CD14-positive monocyte (primary cell): ENCODE measurements around the gene DCN. TPM values are rescaled to one million over a fixed set of nuclear protein-coding genes. Genes with fewer than 3 reads are reported as not detected.

Experiments
- DNase-seq, 3 donors: peaks; one replicate each; pipeline ENCODE4 v3.0.0-alpha.2; 2011 to 2022
- H2AFZ ChIP-seq: 2 replicates; pipeline ENCODE4 v1.6.0; 2012; ENCODE audit warnings: mild to moderate bottlenecking, low read depth, low read length, inconsistent platforms; ENCODE audit not compliant: insufficient read depth, poor library complexity, severe bottlenecking
- H3K27ac ChIP-seq, 2 donors: 1 replicate in 1 of 2; 2 replicates in 1 of 2; pipeline ENCODE4 v1.5.1; 2012 to 2013; ENCODE audit warnings: low read length in 2 of 2, control low read depth in 1 of 2, inconsistent platforms in 1 of 2, low read depth in 1 of 2, mild to moderate bottlenecking in 1 of 2
- H3K27me3 ChIP-seq, 2 donors: one replicate each; pipeline versions ENCODE4 v1.6.0 to v1.6.1; 2011 to 2013; ENCODE audit warnings: low read length in 2 of 2; ENCODE audit not compliant: control insufficient read depth in 2 of 2, insufficient read depth in 2 of 2
- H3K36me3 ChIP-seq, 2 donors: replicated peaks in 1 of 2; 1 replicate in 1 of 2; 2 replicates in 1 of 2; pipeline versions ENCODE4 v1.5.1 to v1.6.1; 2012 to 2013; ENCODE audit warnings: low read length in 2 of 2, control low read depth in 1 of 2, inconsistent platforms in 1 of 2, mild to moderate bottlenecking in 1 of 2; ENCODE audit not compliant: insufficient read depth in 2 of 2, control insufficient read depth in 1 of 2
- H3K4me1 ChIP-seq, 2 donors: 1 replicate in 1 of 2; 2 replicates in 1 of 2; pipeline versions ENCODE4 v1.5.1 to v1.6.1; 2012 to 2013; ENCODE audit warnings: low read length in 2 of 2, control low read depth in 1 of 2, inconsistent platforms in 1 of 2, mild to moderate bottlenecking in 1 of 2, moderate library complexity in 1 of 2; ENCODE audit not compliant: insufficient read depth in 2 of 2, control insufficient read depth in 1 of 2
- H3K4me2 ChIP-seq: replicated peaks from 2 replicates; pipeline ENCODE3; 2012; ENCODE audit warnings: low read length, moderate library complexity, mild to moderate bottlenecking; ENCODE audit not compliant: poor library complexity, severe bottlenecking; ENCODE audit errors: extremely low read depth
- H3K4me3 ChIP-seq, 3 experiments: fragments of 200-600 bp in 1 of 3; sonication (generic) in 1 of 3; replicated peaks in 1 of 3; 1 replicate in 2 of 3; 2 replicates in 1 of 3; pipeline ENCODE4 v1.5.1; 2011 to 2013; ENCODE audit warnings: low read length in 3 of 3, mild to moderate bottlenecking in 3 of 3, control low read depth in 2 of 3, low read depth in 2 of 3, inconsistent platforms in 1 of 3, moderate library complexity in 1 of 3
- H3K79me2 ChIP-seq: 2 replicates; pipeline ENCODE4 v1.6.0; 2012; ENCODE audit warnings: mild to moderate bottlenecking, control low read depth, inconsistent platforms, low read length, moderate library complexity; ENCODE audit not compliant: insufficient read depth
- H3K9ac ChIP-seq: 2 replicates; pipeline ENCODE4 v1.6.0; 2017; ENCODE audit warnings: low read length, mild to moderate bottlenecking; ENCODE audit not compliant: insufficient read depth, poor library complexity, severe bottlenecking
- H3K9me3 ChIP-seq, 2 donors: replicated peaks in 1 of 2; 1 replicate in 1 of 2; 2 replicates in 1 of 2; pipeline versions ENCODE4 v1.5.1 to v1.6.1; 2012 to 2013; ENCODE audit warnings: low read length in 2 of 2, control low read depth in 1 of 2; ENCODE audit not compliant: control insufficient read depth in 1 of 2, insufficient read depth in 1 of 2
- H4K20me1 ChIP-seq: 2 replicates; pipeline ENCODE4 v1.6.0; 2012; ENCODE audit warnings: mild to moderate bottlenecking, low read length, control low read depth, moderate library complexity; ENCODE audit not compliant: insufficient read depth
- H3K27ac Mint-ChIP-seq, 7 donors: one replicate each; pipeline ENCODE4 v1.8.0; 2020; ENCODE audit warnings: mild to moderate bottlenecking in 7 of 7, mixed read lengths in 7 of 7, moderate library complexity in 6 of 7, inconsistent platforms in 2 of 7
- H3K27me3 Mint-ChIP-seq, 3 donors: one replicate each; pipeline ENCODE4 v1.8.0; 2021 to 2022; ENCODE audit warnings: low read depth in 3 of 3, mild to moderate bottlenecking in 3 of 3, mixed read lengths in 3 of 3, moderate library complexity in 3 of 3, inconsistent platforms in 1 of 3
- H3K36me3 Mint-ChIP-seq, 2 donors: one replicate each; pipeline ENCODE4 v1.8.0; 2020; ENCODE audit warnings: mixed read lengths in 2 of 2, inconsistent platforms in 1 of 2, mild to moderate bottlenecking in 1 of 2
- H3K4me1 Mint-ChIP-seq: one replicate; pipeline ENCODE4 v1.8.0; 2020; ENCODE audit warnings: mild to moderate bottlenecking, mixed read lengths
- H3K4me3 Mint-ChIP-seq, 2 donors: one replicate each; pipeline ENCODE4 v1.8.0; 2020; ENCODE audit warnings: mild to moderate bottlenecking in 2 of 2, mixed read lengths in 2 of 2, moderate library complexity in 1 of 2
- H3K9me3 Mint-ChIP-seq, 7 donors: one replicate each; pipeline ENCODE4 v1.8.0; 2020 to 2022; ENCODE audit warnings: mixed read lengths in 7 of 7, mild to moderate bottlenecking in 6 of 7, moderate library complexity in 6 of 7, inconsistent platforms in 2 of 7
- WGBS: methylation state at CpG from one replicate; pipeline ENCODE4 v1.1.5; 2013; ENCODE audit warnings: missing lambda C conversion rate; ENCODE audit not compliant: insufficient coverage; 5-methylcytosine and 5-hydroxymethylcytosine counted together
- intact Hi-C, 2 donors: fragments of 100-400 bp; cut with micrococcal nuclease; formaldehyde crosslinking; loops; one replicate each; pipeline versions ENCODE4 v1.15.0 to v1.15.1; 2023
- polyA plus RNA-seq, 3 donors: library from polyadenylated mRNA; depleted of rRNA in 1 of 3; unstranded in 2 of 3; stranded (reverse) in 1 of 3; fragments of 300-500 nt in 2 of 3; fragments of >200 nt in 1 of 3; fragmentation: Illumina TruSeq in 2 of 3; gene quantifications; 1 replicate in 2 of 3; 2 replicates in 1 of 3; pipeline ENCODE4 v1.2.3, GENCODE V29; 2012 to 2021
- TF ChIP-seq, protein P1 (sequence below): fragments of 200-600 bp; IDR thresholded peaks from one replicate; pipeline ENCODE4 v1.8.0; 2022; ENCODE audit warnings: antibody characterized with exemption, mild to moderate bottlenecking

The DCN gene
- polyA plus RNA-seq, 3 donors = not detected

DNA sequence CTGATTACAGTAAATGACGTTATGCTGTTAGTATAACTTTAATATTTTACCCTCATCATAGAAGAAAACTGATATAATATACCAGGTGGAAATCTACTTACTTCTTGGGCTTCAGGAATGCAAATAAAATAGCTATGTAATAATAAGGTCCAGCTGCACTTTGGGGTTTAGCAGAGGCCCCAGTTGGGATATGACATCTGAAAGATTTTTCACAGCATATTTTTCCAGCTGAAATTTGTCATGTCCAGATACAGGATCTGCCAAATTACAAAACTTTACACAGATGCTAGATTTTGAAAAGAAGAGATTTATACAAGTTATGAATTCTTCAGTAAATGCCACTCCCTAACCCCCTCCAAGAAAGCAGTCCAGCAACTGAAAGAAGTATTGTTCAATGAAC is 29.2 kb upstream of the DCN start:
- H3K4me1 Mint-ChIP-seq = no peaks in the 10 kb centered on the region
- no peak overlapping the region for H3K4me2 ChIP-seq
- H3K4me3 Mint-ChIP-seq = no peak overlapping the region
- H3K27me3 Mint-ChIP-seq = peaks cover 0 to 2% (median 0%) of the 10 kb centered on the region in 3 donors
- peaks cover 0 to 2% of the 10 kb centered on the region in 2 donors for H3K9me3 ChIP-seq
- no peak overlapping the region for H3K27ac Mint-ChIP-seq
- H3K27ac ChIP-seq = no peak overlapping the region
- intact Hi-C loops = no loop called here
- H2AFZ ChIP-seq = no peak overlapping the region
- no peak overlapping the region for H3K9ac ChIP-seq
- DNase-seq = no peak
- no peaks in the 10 kb centered on the region for H3K27me3 ChIP-seq
- WGBS = no CpG with 5 or more reads among the region's 1 CpG
- no peaks in the 10 kb centered on the region for H3K36me3 Mint-ChIP-seq
- TF ChIP-seq, protein P1, sequence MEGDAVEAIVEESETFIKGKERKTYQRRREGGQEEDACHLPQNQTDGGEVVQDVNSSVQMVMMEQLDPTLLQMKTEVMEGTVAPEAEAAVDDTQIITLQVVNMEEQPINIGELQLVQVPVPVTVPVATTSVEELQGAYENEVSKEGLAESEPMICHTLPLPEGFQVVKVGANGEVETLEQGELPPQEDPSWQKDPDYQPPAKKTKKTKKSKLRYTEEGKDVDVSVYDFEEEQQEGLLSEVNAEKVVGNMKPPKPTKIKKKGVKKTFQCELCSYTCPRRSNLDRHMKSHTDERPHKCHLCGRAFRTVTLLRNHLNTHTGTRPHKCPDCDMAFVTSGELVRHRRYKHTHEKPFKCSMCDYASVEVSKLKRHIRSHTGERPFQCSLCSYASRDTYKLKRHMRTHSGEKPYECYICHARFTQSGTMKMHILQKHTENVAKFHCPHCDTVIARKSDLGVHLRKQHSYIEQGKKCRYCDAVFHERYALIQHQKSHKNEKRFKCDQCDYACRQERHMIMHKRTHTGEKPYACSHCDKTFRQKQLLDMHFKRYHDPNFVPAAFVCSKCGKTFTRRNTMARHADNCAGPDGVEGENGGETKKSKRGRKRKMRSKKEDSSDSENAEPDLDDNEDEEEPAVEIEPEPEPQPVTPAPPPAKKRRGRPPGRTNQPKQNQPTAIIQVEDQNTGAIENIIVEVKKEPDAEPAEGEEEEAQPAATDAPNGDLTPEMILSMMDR = no peak
- H4K20me1 ChIP-seq = no peaks in the 10 kb centered on the region
- H3K79me2 ChIP-seq = no peaks in the 10 kb centered on the region
- peaks cover 0 to 3% (median 0%) of the 10 kb centered on the region in 7 donors for H3K9me3 Mint-ChIP-seq
- H3K4me1 ChIP-seq = no peaks in the 10 kb centered on the region
- H3K36me3 ChIP-seq = no peaks in the 10 kb centered on the region
- no peak overlapping the region for H3K4me3 ChIP-seq

- H3K9me3 ChIP-seq = peaks cover 0 to 2% of the 10 kb centered on the region in 2 donors
- H3K4me3 Mint-ChIP-seq = no peak overlapping the region
- H3K4me1 ChIP-seq = no peaks in the 10 kb centered on the region
- H3K36me3 Mint-ChIP-seq = no peaks in the 10 kb centered on the region
- H3K4me1 Mint-ChIP-seq = no peaks in the 10 kb centered on the region
- no CpG with 5 or more reads among the region's 2 CpGs for WGBS
- H3K27ac ChIP-seq = no peak overlapping the region
- H4K20me1 ChIP-seq = no peaks in the 10 kb centered on the region
- no peak for DNase-seq
- TF ChIP-seq, protein P1 = no peak
- no peak overlapping the region for H3K9ac ChIP-seq
- H3K36me3 ChIP-seq = no peaks in the 10 kb centered on the region
- intact Hi-C loops = no loop called here
- H3K9me3 Mint-ChIP-seq = peaks cover 0 to 3% (median 0%) of the 10 kb centered on the region in 7 donors
- no peak overlapping the region for H3K4me2 ChIP-seq
- no peaks in the 10 kb centered on the region for H3K79me2 ChIP-seq
- no peak overlapping the region for H3K27ac Mint-ChIP-seq
- H3K27me3 Mint-ChIP-seq = peaks cover 0 to 2% (median 0%) of the 10 kb centered on the region in 3 donors
- H2AFZ ChIP-seq = no peak overlapping the region
- H3K27me3 ChIP-seq = no peaks in the 10 kb centered on the region
- no peak overlapping the region for H3K4me3 ChIP-seq
Measured at GRCh38 chr12:91210618-91211017, 28.0 kb upstream of the DCN start.
